HEK293 (cell line): ENCODE results near the gene NOP10.

Experiments used
- AEBP2 ChIP-seq: fragments of 450-650 bp; formaldehyde crosslinking; IDR thresholded peaks from 2 replicates; pipeline ENCODE4 v1.5.1; 2016; ENCODE audit warnings: missing biosample characterization, missing genetic modification characterization, borderline replicate concordance
- ELK4 ChIP-seq: IDR thresholded peaks from 2 replicates; pipeline ENCODE4 v1.6.1; 2011; ENCODE audit warnings: mild to moderate bottlenecking, low read depth, low read length, borderline replicate concordance
- GLIS1 ChIP-seq: fragments of 450-650 bp; formaldehyde crosslinking; IDR thresholded peaks from 2 replicates; pipeline ENCODE4 v1.5.1; 2016; ENCODE audit warnings: missing biosample characterization, missing genetic modification characterization
- KLF10 ChIP-seq: fragments of 450-650 bp; IDR thresholded peaks from 2 replicates; pipeline ENCODE4 v1.5.1; 2018; ENCODE audit warnings: missing biosample characterization, mild to moderate bottlenecking, missing genetic modification characterization
- KLF8 ChIP-seq: fragments of 450-650 bp; formaldehyde crosslinking; IDR thresholded peaks from 2 replicates; pipeline ENCODE4 v1.5.1; 2016; ENCODE audit warnings: missing biosample characterization, missing genetic modification characterization
- OSR2 ChIP-seq: fragments of 450-650 bp; formaldehyde crosslinking; IDR thresholded peaks from 2 replicates; pipeline ENCODE4 v1.5.1; 2016; ENCODE audit warnings: missing biosample characterization, missing genetic modification characterization
- TRIM28 ChIP-seq: IDR thresholded peaks from 2 replicates; pipeline ENCODE4 v1.6.1; 2011; ENCODE audit warnings: low read length, control low read depth, borderline replicate concordance
- YY1 ChIP-seq: fragments of 450-650 bp; formaldehyde crosslinking; IDR thresholded peaks from 2 replicates; pipeline ENCODE4 v1.5.1; 2018; ENCODE audit warnings: missing biosample characterization, missing genetic modification characterization
- YY2 ChIP-seq: fragments of 450-650 bp; formaldehyde crosslinking; IDR thresholded peaks from 2 replicates; pipeline ENCODE4 v1.5.1; 2016; ENCODE audit warnings: missing biosample characterization, missing genetic modification characterization
- ZNF138 ChIP-seq: fragments of 450-650 bp; formaldehyde crosslinking; IDR thresholded peaks from 2 replicates; pipeline ENCODE4 v1.5.1; 2016; ENCODE audit warnings: missing biosample characterization, missing genetic modification characterization, borderline replicate concordance
- ZNF169 ChIP-seq: fragments of 450-650 bp; formaldehyde crosslinking; IDR thresholded peaks from 2 replicates; pipeline ENCODE4 v1.5.1; 2016; ENCODE audit warnings: missing biosample characterization, missing genetic modification characterization
- ZNF174 ChIP-seq: fragments of 450-650 bp; formaldehyde crosslinking; IDR thresholded peaks from 2 replicates; pipeline ENCODE4 v1.5.0; 2017; ENCODE audit warnings: missing biosample characterization, mild to moderate bottlenecking, missing genetic modification characterization
- ZNF214 ChIP-seq: fragments of 450-650 bp; formaldehyde crosslinking; IDR thresholded peaks from 2 replicates; pipeline ENCODE4 v1.5.1; 2017; ENCODE audit warnings: missing biosample characterization, mild to moderate bottlenecking, missing genetic modification characterization, borderline replicate concordance
- ZNF24 ChIP-seq: fragments of 450-650 bp; formaldehyde crosslinking; IDR thresholded peaks from 2 replicates; pipeline ENCODE4 v1.5.1; 2016; ENCODE audit warnings: missing biosample characterization, missing genetic modification characterization
- ZNF248 ChIP-seq: fragments of 450-650 bp; formaldehyde crosslinking; IDR thresholded peaks from 2 replicates; pipeline ENCODE4 v1.5.1; 2017; ENCODE audit warnings: missing biosample characterization, missing genetic modification characterization
- ZNF280D ChIP-seq: fragments of 450-650 bp; formaldehyde crosslinking; IDR thresholded peaks from 2 replicates; pipeline ENCODE4 v1.5.1; 2016; ENCODE audit warnings: missing biosample characterization, missing genetic modification characterization
- ZNF48 ChIP-seq: fragments of 450-650 bp; formaldehyde crosslinking; IDR thresholded peaks from 2 replicates; pipeline ENCODE4 v1.5.1; 2016; ENCODE audit warnings: missing biosample characterization, missing genetic modification characterization
- ZNF510 ChIP-seq: fragments of 450-650 bp; formaldehyde crosslinking; IDR thresholded peaks from 2 replicates; pipeline ENCODE4 v1.5.1; 2018; ENCODE audit warnings: mild to moderate bottlenecking, missing genetic modification characterization, missing biosample characterization; ENCODE audit not compliant: insufficient replicate concordance
- ZNF514 ChIP-seq: fragments of 450-650 bp; formaldehyde crosslinking; IDR thresholded peaks from 2 replicates; pipeline ENCODE4 v1.5.1; 2016; ENCODE audit warnings: missing biosample characterization, missing genetic modification characterization
- ZNF530 ChIP-seq: fragments of 450-650 bp; formaldehyde crosslinking; IDR thresholded peaks from 2 replicates; pipeline ENCODE4 v1.5.1; 2016; ENCODE audit warnings: low read depth, missing biosample characterization, missing genetic modification characterization
- ZNF548 ChIP-seq: fragments of 450-650 bp; formaldehyde crosslinking; IDR thresholded peaks from 2 replicates; pipeline ENCODE4 v1.5.1; 2016; ENCODE audit warnings: missing biosample characterization, missing genetic modification characterization
- ZNF560 ChIP-seq: fragments of 450-650 bp; formaldehyde crosslinking; IDR thresholded peaks from 2 replicates; pipeline ENCODE4 v1.5.1; 2017; ENCODE audit warnings: missing biosample characterization, missing genetic modification characterization, borderline replicate concordance
- ZNF623 ChIP-seq: fragments of 450-650 bp; formaldehyde crosslinking; IDR thresholded peaks from 2 replicates; pipeline ENCODE4 v1.5.1; 2016; ENCODE audit warnings: missing biosample characterization, missing genetic modification characterization
- ZNF830 ChIP-seq: fragments of 450-650 bp; IDR thresholded peaks from 2 replicates; pipeline ENCODE4 v1.5.0; 2018; ENCODE audit warnings: missing biosample characterization, missing genetic modification characterization, low read depth, mild to moderate bottlenecking, moderate library complexity
- TF ChIP-seq, protein P1 (sequence below): fragments of 450-650 bp; formaldehyde crosslinking; IDR thresholded peaks from 2 replicates; pipeline ENCODE4 v1.5.1; 2016; ENCODE audit warnings: missing biosample characterization, missing genetic modification characterization
- TF ChIP-seq, protein P2 (sequence below): fragments of 450-650 bp; formaldehyde crosslinking; IDR thresholded peaks from 2 replicates; pipeline ENCODE4 v1.5.1; 2016; ENCODE audit warnings: missing biosample characterization, missing genetic modification characterization
- TF ChIP-seq, protein P3 (sequence below): fragments of 450-650 bp; formaldehyde crosslinking; conservative IDR thresholded peaks from 2 replicates; pipeline ENCODE4 v1.5.1; 2016; ENCODE audit warnings: low read depth, missing biosample characterization, missing genetic modification characterization

The NOP10 gene

GRCh38 chr15:34366271-34367065, 23.5 kb upstream of the NOP10 start (continued):
- TF ChIP-seq, protein P1, sequence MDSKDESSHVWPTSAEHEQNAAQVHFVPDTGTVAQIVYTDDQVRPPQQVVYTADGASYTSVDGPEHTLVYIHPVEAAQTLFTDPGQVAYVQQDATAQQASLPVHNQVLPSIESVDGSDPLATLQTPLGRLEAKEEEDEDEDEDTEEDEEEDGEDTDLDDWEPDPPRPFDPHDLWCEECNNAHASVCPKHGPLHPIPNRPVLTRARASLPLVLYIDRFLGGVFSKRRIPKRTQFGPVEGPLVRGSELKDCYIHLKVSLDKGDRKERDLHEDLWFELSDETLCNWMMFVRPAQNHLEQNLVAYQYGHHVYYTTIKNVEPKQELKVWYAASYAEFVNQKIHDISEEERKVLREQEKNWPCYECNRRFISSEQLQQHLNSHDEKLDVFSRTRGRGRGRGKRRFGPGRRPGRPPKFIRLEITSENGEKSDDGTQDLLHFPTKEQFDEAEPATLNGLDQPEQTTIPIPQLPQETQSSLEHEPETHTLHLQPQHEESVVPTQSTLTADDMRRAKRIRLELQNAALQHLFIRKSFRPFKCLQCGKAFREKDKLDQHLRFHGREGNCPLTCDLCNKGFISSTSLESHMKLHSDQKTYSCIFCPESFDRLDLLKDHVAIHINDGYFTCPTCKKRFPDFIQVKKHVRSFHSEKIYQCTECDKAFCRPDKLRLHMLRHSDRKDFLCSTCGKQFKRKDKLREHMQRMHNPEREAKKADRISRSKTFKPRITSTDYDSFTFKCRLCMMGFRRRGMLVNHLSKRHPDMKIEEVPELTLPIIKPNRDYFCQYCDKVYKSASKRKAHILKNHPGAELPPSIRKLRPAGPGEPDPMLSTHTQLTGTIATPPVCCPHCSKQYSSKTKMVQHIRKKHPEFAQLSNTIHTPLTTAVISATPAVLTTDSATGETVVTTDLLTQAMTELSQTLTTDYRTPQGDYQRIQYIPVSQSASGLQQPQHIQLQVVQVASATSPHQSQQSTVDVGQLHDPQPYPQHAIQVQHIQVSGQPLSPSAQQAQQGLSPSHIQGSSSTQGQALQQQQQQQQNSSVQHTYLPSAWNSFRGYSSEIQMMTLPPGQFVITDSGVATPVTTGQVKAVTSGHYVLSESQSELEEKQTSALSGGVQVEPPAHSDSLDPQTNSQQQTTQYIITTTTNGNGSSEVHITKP (tag by site-specific recombination), result peak; percentile 29; the same call in 1 of the 2 replicates
- TF ChIP-seq ELK4 (no peak), TRIM28 (no peak), ZNF548 (no peak), ZNF514 (tag by site-specific recombination) (no peak), YY1 (no peak), ZNF530 (tag by site-specific recombination) (no peak), ZNF174 (tag by site-specific recombination) (no peak), YY2 (tag by site-specific recombination) (no peak), AEBP2 (tag by site-specific recombination) (no peak), ZNF623 (tag by site-specific recombination) (no peak), ZNF138 (tag by site-specific recombination) (no peak), ZNF248 (tag by site-specific recombination) (no peak), ZNF510 (tag by site-specific recombination) (no peak), ZNF214 (tag by site-specific recombination) (no peak), ZNF24 (tag by site-specific recombination) (no peak), ZNF560 (tag by site-specific recombination) (no peak), ZNF169 (tag by site-specific recombination) (no peak), KLF10 (tag by site-specific recombination) (no peak; the same call in 1 of the 2 replicates), ZNF48 (tag by site-specific recombination) (no peak), OSR2 (tag by site-specific recombination) (no peak), ZNF830 (tag by site-specific recombination) (no peak), KLF8 (tag by site-specific recombination) (no peak), ZNF280D (no peak), GLIS1 (tag by site-specific recombination) (peak; percentile 91)
- TF ChIP-seq, protein P2, sequence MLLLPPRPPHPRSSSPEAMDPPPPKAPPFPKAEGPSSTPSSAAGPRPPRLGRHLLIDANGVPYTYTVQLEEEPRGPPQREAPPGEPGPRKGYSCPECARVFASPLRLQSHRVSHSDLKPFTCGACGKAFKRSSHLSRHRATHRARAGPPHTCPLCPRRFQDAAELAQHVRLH (tag by site-specific recombination), result no peak
- TF ChIP-seq, protein P3, sequence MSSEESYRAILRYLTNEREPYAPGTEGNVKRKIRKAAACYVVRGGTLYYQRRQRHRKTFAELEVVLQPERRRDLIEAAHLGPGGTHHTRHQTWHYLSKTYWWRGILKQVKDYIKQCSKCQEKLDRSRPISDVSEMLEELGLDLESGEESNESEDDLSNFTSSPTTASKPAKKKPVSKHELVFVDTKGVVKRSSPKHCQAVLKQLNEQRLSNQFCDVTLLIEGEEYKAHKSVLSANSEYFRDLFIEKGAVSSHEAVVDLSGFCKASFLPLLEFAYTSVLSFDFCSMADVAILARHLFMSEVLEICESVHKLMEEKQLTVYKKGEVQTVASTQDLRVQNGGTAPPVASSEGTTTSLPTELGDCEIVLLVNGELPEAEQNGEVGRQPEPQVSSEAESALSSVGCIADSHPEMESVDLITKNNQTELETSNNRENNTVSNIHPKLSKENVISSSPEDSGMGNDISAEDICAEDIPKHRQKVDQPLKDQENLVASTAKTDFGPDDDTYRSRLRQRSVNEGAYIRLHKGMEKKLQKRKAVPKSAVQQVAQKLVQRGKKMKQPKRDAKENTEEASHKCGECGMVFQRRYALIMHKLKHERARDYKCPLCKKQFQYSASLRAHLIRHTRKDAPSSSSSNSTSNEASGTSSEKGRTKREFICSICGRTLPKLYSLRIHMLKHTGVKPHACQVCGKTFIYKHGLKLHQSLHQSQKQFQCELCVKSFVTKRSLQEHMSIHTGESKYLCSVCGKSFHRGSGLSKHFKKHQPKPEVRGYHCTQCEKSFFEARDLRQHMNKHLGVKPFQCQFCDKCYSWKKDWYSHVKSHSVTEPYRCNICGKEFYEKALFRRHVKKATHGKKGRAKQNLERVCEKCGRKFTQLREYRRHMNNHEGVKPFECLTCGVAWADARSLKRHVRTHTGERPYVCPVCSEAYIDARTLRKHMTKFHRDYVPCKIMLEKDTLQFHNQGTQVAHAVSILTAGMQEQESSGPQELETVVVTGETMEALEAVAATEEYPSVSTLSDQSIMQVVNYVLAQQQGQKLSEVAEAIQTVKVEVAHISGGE (tag by site-specific recombination), result no peak; the same call in 1 of the 2 replicates
